GM18526 (cell line): ENCODE results near the gene GSX1.

Experiments used
- POLR2A ChIP-seq: IDR thresholded peaks from 3 replicates; pipeline ENCODE4 v1.6.1; 2011; ENCODE audit not compliant: insufficient read length; ENCODE audit errors: extremely low read depth

The GSX1 gene

GRCh38 chr13:27790523-27790922, 1.8 kb upstream of the GSX1 start:
- no peak for TF ChIP-seq POLR2A

GRCh38 chr13:27791146-27791900, 960 bp upstream of the GSX1 start:
- TF ChIP-seq POLR2A: no peak

- TF ChIP-seq POLR2A: no peak
Observed at GRCh38 chr13:27791901-27792392, 336 bp upstream of the GSX1 start.

GRCh38 chr13:27793507-27794367, 1.5 kb downstream of the GSX1 start:
- no peak for TF ChIP-seq POLR2A

GRCh38 chr13:27794368-27794691, 2.0 kb downstream of the GSX1 start:
- no peak for TF ChIP-seq POLR2A

- no peak for TF ChIP-seq POLR2A
Observed at GRCh38 chr13:27794921-27795717, 2.8 kb downstream of the GSX1 start.

GRCh38 chr13:27795718-27796019, 3.4 kb downstream of the GSX1 start:
- no peak for TF ChIP-seq POLR2A

- no peak for TF ChIP-seq POLR2A
Observed at GRCh38 chr13:27796544-27797227, 4.4 kb downstream of the GSX1 start.

- TF ChIP-seq POLR2A: no peak
Observed at GRCh38 chr13:27797228-27797624, 4.9 kb downstream of the GSX1 start.

- TF ChIP-seq POLR2A: no peak
Observed at GRCh38 chr13:27806744-27807387, 14.6 kb downstream of the GSX1 start.

GRCh38 chr13:27808851-27809550, 16.7 kb downstream of the GSX1 start:
- TF ChIP-seq POLR2A: no peak

- no peak for TF ChIP-seq POLR2A
Observed at GRCh38 chr13:27810009-27810408, 17.7 kb downstream of the GSX1 start.

GRCh38 chr13:27810461-27810860, 18.2 kb downstream of the GSX1 start:
- no peak for TF ChIP-seq POLR2A

- no peak for TF ChIP-seq POLR2A
Observed at GRCh38 chr13:27813826-27814225, 21.5 kb downstream of the GSX1 start.
